KG1 (cell line): ENCODE data around the gene BTNL9.
"Not testable (repeated sequence)": the region's sequence is repeated elsewhere in the genome, so short reads cannot be mapped to it uniquely, and the experiment has no call there.

Experiments
- DNase-seq: peaks from one replicate; lab custom pipeline; 2025; lab: John Stamatoyannopoulos, UW

The BTNL9 gene

DNA sequence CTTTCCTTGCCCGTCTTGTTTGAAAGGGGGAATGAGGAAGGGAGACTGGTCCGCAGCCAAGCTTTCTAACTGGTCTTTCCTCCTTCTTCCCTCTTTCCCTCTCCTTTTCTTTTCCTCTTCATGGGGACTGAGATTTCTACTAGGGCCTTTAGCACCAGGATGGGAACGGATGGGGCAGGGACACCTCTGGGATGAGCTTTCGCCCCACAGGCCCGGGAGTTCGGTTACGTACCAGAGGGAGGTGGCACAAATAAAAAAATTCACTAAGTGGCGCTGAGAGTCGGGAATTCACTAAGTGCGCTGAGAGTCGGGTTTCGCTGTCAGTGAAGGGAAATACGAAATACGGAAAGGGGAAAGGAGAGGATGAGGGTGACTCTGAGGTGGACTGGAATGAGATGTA is 21.6 kb downstream of the BTNL9 start:
- no peak for DNase-seq

DNA sequence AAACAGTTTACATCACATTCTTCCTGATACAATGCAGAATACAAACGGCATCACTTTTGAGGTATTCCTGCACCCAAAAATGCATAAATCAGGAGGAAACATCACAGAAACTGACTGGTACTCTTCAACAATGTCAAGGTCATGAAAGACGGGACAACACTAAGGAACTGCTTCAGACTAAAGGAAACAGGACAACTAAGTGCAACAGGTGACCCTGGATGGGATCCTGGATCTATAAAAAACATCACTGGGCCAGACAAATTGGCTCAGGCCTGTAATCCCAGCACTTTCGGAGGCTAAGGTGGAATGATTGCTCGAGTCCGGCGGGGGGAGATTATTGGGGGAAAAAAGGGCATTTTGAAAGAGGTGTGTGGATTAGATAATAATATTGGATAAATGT is 22.6 kb downstream of the BTNL9 start:
- DNase-seq = no peak

DNA sequence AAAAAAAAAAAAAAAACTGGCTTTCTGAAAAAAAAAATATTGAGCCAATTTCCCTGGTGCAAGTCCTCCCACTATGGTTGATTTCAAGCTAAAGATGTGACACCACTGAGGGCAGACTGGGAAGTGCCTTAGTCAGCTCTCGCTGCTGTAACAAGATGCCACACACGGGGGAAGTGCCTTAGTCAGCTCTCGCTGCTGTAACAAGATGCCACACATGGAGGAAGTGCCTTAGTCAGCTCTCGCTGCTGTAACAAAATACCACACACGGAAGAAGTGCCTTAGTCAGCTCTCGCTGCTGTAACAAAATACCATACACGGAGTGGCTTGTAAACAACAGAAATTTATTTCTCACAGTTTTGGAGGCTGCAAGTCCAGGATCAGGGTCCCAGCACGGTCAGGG is 23.4 kb downstream of the BTNL9 start:
- DNase-seq = no peak

DNA sequence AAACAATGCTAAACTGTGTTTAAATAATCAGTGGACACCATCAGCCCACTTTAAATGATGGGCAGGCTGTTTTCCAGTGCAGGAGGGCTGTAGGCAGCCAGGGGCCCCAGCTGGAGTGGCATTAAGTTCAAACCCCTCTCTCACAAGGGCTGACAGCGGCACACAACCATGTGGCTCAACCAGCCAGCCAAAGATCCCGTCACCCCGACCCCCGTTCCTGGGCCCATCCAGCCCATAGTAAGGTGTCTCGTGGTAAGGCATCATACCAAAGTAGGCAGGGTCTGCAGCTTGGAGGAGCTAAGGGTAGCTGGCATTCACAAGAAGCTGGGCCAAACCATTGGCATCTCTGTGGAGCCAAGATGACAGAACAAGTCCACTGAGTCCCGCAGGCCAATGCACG is 24.9 kb downstream of the BTNL9 start:
- no peak for DNase-seq

DNA sequence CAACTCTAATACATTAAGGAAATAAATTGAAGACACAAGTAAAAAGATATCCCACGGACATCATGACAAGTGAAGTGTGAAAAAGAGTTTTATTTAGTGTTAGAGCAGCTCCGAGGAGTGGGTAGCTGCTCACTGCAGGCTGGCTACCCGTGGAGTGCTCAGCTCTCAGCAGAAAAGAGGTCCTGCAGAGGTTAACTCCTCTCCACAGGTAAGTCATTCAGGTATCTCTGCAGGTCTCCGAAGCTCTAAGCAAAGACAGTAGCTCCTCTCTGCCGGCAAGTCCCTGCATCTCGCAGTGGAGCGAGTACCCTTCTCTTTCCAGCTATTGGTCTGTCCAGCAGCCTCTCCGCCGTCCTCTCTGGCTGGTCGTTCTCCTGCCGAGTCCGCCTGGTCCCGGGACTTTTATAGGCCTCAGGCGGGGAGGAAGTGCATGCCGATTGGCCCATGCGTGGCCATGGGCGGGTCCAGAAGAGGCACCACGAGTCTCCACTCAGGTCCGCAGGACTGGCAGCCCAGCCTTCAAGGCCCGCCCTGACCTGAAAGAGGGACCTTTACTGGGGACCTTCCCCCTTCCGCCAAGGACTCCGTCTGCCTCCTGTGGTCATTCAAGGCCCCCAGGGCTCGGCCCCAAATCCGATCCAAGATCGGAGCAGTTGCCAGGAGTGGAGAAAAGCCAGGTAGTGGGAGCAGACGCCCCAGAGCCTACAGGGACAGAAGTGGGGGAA is 29.9 kb downstream of the BTNL9 start:
- no peak for DNase-seq

DNA sequence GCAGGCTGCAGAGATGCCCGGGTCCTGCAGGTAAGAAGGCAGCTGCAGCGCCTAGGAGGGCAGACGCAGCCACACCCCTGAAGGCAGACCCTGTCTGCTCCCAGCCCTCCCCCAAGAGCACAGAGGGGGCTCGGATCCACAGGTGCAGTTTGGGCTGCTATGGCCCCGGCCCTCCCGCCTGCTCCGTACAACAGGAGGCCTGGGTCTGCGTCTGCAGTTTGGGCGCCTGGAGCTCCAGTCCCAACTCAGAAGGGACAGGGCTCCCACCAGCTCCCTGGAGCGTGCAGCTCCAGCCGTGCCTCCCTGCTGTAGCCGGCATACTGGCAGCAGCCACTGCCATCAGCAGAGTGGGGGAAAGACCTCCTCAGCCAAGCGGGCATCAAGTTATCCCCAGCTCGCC is 30.5 kb downstream of the BTNL9 start:
- DNase-seq = no peak

DNA sequence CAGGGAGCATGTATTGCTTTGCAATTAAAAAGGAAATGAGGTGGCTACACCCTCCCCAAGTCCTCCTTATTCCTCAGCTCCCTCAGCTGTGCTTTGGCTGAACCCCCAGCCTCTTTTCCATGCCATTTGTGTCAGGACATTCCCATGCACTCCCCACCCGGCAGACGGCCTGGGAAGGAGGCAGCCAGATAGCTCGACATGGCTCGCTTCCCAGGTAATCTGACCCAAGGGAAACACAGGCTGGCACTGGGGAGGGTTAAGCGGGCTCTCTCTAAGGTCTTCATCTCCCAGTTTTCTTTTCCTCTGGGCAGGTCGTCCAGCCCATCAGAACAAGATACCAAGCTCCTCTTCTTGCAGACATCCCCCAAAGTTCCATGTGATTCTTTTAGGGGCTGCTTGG is 31.2 kb downstream of the BTNL9 start:
- no peak for DNase-seq

DNA sequence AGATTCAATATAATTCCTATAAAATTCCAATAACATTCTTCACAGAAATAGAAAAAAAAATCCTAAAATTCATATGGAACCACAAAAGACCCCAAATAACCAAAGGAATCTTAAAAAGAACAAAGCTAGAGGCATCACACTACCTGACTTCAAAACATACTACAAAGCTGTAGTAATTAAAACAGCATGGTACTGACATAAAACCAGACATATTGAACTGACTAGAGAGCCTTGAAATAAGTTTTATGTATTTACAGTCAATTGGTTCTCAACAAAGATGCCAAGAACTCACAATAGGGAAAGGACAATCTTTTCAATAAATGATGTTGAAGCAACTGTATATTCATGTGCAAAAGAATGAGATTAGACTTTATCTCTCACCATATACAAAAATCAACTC is 36.9 kb downstream of the BTNL9 start:
- no peak for DNase-seq

DNA sequence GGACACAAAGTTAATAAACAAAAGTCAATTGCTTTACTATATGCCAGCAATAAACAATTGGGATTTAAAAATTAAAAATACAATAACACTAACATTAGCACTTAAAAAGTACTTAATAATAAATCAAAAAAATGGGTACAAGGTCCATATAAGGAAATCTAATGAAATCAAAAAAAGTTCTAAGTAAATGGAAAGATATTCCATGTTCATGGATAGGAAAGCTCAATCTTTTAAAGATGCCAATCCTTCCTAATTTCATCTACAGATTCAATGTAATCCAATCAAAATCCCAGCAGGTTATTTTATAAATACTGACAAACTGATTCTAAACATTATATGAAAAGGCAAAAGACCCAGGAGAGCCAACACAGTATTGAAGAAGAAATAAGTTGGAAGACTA is 41.9 kb downstream of the BTNL9 start:
- DNase-seq = no peak

DNA sequence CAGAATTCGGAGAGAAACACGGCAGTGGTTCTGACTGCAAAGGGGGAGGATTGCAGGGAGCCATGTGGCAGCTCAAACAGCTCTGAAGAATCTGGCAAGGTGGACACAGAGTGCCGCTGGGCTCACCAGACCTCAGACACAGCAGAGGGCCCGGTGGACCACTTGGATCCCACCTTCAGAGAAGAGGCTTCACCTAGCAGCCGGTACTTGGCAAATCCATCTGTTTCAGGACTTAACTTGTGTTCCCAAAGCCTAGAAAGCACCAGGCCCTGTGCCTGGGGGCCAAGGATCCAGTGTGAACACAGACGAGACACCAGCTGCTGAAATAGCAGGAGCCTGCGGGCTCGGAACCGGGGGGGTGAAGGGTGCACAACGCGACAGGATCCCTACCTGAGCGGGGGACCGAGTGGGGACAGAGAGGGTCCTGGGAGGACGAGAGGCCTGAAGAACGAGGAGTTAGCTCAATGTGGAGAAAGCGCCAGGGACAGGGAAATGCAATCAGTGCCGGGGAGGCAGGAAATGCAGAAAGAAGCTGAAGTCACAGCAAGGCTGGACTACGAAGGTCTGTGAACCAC is 44.6 kb downstream of the BTNL9 start:
- no peak for DNase-seq

DNA sequence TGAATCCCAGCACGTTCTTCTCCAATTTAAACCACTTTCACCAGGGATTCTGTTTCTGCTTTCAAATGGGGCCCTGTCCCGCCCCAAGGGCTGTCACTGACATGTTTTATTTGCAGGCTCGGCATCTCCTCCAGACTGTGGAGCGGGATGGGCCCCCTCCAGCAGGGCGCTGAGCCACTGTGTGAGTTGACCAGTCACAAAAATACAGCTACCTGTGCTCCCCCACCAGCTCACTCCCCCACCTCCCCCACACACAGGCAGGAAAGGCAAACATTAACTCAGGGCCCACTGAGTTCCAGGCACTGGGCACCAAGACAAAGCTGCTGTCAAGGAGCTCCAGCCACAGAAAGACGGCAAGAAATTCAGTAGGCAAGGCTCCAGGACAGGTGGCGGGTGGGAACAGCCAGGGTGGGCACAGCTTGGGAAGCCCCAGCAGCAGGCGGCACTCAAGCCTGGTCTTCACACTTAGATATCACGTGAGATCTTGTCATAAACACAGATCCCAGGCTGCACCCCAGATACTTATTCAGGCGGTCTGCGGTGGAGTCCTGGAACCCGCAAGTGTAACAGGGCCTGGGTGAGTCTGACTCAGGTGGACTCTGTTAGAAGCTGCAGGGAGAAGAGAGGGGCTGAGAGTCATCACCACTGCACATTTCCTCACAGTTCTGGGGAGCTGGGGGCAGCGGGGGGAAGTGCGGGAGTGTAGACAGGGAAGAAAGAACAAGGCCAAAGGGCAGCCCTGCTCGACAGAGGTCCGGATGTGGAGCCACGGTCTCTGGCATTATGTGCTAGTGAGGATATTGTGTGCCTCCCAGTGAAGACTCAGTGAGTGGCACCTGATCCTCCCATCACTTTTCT is 46.2 kb downstream of the BTNL9 start:
- no peak for DNase-seq

DNA sequence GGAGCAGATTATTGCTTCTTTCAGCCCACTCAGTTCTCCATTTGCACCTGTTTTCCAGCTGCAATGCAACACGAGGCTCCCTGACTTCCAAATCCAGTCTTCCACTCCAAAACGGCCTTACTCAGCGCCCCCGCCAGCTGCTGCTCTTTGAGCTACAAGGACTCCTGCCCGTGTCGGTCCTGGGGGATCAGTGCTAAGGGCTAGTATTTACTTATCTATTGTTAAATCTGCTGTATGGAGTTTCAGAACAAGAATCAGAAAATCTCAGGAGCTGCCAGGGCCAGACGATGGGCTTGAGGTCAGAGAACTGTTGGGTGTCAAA is 46.8 kb downstream of the BTNL9 start:
- DNase-seq = no peak

DNA sequence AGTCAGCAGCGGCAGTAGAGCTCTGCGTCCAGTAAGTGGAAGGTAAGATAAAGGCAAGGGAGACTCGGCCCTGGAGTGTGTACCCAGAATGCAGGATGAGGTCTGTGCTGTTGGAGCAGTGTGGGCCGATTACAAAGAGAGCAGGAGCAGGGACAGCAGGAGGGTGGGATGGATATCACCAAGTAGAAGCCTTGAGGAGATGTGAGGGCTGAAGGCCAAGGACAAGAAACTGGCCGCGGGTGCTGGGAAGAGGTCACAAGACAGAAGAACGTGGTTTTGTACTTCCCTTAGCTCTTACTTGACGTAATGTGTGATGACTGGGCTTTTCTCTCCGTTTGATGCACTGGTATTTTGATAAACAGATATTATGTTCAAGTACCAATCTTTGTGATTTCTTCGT is 47.2 kb downstream of the BTNL9 start:
- DNase-seq = no peak

DNA sequence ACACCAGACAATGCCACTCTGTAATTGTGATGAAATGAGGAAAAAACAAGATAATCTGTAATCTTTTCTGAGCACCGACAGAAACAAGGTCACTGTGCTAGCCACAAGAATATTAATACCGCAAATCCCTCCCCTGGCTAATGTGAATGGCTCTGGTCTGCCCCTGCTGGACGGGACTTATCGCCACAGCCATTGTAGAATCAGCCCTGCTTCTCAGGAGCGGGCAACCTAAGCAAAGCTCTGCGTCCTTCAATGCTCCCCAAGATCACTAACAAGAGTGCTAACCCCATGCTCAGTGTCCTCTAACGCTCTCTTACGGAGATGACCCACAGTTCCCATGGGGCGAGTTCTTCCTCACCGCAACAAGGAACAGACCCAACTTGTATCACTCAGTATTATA is 48.2 kb downstream of the BTNL9 start:
- no peak for DNase-seq

DNA sequence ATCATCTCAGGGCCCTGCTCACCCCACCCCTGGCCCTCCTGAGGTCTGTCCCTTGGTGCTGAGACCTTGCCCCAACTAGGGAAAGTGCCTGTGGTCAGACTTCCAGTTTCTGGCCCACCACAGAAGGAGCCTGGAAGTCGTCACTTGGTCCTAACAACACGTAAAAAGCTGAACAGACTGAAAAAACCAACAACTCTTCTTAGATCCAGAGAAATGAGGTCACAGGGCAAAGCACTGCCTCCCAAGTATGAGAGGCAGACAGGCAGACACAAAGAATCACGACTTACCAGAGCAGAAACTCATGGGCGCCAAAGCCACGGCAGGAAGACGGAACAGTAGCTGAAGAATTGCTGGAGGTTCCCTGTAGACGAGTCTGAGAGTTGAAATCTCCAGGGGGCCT is 52.4 kb downstream of the BTNL9 start:
- no peak for DNase-seq

DNA sequence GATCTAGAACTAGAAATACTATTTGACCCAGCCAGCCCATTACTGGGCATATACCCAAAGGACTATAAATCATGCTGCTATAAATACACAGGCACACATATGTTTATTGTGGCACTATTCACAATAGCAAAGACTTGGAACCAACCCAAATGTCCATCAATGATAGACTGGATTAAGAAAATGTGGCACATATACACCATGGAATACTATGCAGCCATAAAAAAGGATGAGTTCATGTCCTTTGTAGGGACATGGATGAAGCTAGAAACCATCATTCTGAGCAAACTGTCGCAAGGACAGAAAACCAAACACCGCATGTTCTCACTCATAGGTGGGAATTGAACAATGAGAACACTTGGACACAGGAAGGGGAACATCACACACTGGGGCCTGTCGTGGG is 55.1 kb downstream of the BTNL9 start:
- not testable (repeated sequence) for DNase-seq

DNA sequence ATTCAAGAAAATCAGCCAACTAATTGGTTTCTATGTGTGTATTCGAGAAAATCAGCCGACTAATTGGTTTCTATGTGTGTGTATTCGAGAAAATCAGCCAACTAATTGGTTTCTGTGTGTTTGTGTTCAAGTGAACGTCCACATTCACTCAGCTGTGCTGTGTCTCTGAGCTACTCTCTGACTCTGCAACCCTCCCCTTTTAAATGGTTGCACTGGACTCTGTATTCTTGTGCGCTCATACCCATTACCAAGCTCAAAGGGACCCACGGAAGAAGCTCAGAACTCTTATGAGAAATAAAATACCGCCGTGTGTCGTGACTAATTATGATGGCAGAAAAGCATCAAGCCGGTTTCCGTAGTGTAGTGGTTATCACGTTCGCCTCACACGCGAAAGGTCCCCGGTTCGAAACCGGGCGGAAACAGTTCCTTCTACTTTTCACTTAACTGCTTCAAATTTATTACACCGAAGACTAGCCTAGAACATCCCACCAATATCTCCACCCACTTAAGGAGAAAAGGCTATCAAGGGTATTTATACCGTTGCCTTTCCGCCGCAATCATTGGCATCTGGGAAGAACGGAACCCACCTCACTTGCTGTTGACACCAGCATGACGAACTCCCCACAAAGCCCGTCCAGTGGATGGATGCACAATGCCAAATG is 56.8 kb downstream of the BTNL9 start:
- DNase-seq = not testable (repeated sequence)

DNA sequence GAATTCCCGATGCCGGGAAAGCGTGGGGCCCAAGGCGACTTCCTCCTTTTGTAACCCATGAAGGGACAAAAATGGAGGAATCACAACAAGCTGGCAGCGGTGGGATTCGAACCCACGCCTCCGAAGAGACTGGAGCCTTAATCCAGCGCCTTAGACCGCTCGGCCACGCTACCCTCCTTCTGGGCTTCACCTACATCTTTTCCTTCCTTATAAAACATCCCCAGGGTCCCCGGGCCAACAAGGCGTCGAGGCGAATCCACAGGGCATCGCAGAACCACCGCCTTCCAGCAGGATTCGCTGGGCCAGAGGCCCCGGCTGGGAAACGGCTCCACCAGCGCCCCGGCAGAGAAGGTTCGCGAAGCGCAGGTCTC is 57.3 kb downstream of the BTNL9 start:
- DNase-seq = not testable (repeated sequence)

DNA sequence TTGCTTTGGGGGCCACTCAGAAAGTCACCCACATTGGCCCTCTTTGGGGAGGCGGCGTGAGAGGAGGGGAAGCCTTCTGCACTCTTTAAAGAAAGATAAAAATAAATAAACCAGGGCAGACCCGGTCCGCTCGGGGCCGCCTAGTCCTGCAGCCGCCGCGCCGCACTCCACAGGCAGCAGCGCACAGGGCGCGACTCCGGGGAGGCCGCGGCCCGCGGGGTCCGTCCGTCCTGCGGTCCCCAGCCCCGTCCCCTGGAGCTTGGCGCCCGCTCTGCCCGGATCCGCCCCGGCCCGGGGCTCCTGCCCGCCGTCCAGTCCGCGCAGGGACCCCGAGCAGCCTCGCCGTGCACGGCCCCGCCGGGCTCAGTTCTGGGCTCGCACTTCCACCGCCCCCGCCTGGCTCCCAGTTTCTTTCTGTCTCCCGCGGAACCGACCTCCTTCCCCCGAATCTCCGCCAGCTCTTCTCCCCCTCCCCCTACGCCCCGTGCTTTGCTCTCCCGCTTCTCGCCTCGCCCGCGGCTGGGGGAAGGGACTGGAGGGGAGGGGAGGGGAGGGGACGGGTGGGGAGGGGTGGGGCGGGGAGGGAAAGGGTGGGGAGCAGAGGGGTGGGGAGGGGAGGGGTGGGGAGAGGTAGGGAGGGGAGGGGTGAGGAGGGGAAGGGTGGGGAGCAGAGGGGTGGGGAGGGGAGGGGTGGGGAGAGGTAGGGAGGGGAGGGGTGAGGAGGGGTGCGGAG is 57.9 kb downstream of the BTNL9 start:
- not testable (repeated sequence) for DNase-seq

DNA sequence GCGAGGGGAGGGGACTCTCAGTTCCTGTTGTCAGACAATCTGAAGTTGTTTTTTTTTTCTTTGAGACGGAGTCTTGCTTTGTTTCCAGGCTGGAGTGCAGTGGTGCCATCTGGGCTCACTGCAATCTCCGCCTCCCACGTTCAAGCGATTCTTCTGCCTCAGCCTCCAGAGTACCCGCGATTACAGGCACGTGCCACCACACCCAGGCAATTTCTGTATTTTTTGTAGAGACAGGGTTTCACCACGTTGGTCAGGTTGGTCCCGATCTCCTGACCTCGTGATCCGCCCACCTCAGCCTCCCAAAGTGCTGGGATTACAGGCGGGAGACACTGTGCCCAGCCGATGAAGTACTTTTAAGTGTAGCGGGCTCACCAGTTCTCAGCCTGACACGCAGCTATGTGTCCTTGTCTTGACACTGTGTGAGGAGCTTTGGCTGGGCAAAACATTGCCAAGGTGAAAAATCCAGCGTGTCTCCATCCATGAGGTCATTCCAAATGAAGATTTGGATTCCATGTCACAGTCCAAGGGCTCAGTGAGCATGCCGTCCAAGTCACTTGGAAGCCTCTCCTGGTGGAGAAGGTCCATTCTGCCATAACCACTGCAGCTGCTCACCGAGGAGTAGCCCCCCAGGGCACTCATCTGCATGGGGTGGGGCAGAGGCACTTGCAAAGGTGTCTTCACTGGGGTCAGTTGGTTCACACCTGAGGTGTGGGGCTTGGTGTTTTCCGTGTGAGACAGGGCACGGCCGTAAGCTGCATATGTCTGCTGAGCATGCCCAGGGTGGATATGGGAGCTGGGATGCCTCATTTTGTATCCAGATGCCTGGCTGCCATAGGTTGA is 58.9 kb downstream of the BTNL9 start:
- DNase-seq = no peak

DNA sequence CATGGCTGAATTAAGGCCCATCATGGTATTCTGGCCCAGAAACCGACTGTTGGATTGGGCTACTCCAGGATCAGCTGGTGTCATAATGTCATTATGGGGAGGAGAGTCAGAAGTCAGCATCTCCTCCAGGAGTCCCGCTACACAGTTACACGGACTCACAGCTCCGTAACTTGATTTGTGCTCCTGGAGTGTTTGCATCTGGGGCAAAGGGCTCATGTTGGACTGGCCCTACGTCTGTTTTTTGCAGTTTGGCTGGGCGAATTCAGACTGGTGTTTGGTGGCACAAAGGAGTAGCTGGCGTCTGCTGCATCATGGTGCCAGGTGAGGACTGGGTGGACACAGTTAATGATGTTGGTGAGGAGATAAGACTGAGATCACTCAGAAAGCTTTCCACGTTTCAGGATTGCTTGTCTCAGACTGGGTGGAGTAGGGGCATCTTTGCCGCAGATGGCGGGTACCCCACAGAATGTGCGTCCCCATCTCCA is 59.6 kb downstream of the BTNL9 start:
- no peak for DNase-seq
